DMS114 treated with DMSO at 0.1 percent for 48 hours (cell line): Measurements from ENCODE around the gene SCRN1.

Experiments used
- DNase-seq: peaks from one replicate; lab custom pipeline; 2025; ENCODE audit not compliant: unreplicated experiment; lab: John Stamatoyannopoulos, UW

Gene SCRN1

DNA sequence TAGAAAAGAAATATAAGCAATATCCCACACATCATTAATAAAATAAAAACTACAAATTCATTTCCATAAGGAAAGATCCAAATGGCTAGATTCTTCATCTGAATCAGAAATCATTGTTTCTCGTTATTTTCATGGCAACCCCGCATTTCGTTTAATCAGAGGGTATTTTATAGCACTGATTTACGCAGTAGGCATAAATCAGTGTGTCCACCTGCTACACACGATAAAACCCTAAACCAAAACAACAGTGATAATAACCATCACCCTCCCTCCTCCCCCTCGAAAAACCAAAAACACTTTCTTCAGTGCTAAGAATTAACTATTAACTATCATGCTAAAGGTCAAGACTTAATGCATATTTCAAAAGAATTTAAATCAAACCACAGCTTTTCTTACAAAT is 20.4 kb upstream of the SCRN1 start:
- DNase-seq, result no peak

DNA sequence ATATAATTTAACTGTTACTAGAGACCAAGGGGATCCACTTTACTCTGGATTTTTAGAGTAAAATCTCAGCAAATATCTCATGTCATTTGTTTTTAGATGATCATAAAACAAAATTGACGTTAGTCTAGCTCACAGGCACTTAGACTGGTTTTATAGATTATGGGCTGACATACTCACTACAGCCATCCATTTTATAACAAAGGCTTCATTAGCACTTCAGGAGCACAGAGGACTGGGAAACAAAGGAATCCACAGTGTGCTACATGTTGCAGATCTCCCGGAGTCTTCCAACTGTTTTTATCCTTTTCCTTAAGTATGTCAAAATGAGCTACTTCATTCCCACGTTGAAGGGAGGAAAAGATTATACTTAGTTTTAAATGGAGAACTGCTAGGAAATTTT is 15.9 kb upstream of the SCRN1 start:
- DNase-seq, result no peak

DNA sequence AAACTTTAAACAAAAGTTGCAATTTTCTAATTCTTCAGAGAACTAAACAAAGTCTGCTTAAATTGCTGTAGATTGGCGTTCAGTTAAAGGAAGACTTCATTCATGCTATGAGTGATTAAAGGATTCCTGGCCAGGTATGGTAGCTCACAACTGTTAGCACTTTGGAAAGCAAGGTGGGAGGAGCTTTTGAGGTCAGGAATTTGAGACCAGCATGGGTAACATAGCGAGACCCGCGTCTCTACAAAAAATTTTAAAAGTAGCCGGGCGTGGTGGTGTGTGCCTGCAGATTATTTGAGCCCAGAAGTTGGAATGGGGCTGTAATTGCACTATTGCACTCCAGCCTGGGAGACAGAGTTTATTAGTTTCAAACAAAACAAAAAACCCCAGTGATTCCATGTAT is 13.5 kb upstream of the SCRN1 start:
- DNase-seq, result no peak

DNA sequence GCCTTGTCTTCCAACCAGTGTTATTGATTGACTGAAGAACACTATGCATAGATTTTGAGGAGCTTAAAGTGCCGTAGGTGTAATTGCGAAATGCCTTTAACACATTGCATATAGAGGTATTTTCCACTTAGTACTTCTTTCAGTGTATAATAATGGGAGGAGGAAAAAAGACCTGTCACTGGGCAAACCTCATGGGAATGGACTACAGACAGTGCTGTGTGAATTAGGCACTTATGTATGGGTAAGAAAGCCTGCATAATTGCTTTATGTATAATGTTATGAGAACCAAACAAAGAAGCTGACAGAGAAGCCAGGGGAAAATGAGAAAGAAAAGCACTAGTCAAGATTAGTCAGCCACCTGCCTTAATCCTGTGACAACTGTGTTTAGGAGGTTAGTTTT is 12.4 kb upstream of the SCRN1 start:
- DNase-seq, result no peak

DNA sequence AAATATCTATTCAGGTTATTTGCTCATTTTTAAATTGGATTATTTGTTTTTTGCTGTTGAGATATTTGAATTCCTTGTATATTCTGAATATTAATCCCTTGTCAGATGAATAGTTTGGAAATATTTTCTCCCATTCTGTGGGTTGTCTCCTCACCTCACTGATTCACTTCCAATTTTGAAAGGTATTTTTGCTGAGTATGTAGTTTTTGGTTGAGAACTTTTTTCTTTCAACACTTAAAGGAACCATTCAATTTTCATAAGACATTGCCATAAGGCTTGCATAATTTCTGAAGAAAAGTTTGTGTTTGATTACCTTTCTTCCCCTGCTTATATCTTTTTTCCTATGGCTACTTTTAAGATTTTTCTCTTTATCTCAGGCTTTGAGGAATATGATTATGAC is 8.9 kb upstream of the SCRN1 start:
- no peak for DNase-seq

DNA sequence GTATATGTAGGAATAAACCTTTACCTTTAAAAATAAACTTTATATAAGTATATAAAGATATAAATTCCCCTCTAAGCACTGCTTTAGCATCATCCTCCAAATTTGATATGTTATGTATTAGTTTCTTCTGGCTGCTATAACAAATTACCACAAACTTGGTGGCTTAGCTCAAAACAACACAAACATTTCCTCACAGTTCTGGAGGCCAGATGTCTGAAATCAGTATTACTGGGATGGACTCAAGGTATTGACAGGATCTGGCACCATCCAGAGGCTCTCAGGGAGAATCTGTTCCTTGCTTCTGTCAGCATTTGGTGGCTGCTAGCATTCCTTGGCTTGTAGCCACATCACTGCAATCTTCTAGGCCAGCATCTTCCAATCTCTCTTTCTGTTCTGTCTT is 6.7 kb upstream of the SCRN1 start:
- DNase-seq, result no peak

DNA sequence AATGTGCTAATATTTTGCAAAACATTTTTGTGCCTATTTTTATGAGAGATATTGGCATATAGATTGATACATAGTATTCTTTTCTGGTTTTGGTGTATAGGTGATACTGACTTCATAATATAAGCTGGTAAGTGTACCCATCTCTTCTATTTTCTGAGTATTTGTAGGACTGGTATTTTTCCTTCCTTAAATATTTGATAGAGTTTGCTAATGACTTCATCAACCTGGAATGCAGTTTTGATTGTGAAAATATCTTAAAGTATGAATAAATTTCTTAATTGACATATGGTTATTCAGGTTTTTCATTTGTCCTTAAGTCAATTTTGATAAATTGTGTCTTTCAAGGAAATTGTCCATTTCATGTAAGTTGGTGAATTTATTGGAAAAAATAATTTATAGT is 6.1 kb upstream of the SCRN1 start:
- DNase-seq, result no peak

DNA sequence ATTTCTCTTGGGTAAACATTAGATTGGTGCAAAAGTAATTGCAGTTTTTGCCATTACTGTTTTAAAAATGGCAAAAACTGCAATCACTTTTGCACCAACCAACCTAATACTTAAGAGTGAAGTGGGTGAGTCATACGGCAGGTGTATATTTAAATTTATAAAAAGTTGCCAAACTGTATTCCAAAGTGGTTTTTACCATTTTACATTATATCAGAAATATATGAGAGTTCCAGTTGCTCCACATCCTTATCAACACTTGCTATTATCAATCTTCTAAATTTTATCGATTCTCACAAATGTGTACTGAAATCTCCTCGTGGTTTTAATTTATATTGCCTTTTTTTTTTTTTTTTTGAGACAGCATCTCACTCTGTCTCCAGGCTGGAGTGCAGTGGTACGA is 3.5 kb upstream of the SCRN1 start:
- no peak for DNase-seq

DNA sequence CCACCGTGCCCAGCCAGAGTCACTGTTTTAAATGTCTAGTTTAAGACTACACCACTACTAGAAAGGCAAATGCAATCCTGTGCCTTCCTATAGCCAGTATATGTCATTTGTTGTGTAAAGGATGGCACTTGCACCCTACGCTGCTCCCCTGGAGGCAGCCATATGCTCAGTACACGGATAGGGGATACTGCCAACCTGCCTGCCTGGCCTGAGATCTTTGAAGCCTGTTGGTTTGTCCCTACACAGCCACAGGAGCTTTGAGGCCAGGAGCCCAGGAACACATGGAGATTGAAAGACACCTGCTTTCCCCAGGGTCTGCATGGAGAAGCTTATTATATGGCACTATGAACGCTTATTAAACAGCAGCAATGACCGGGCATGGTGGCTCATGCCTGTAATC is 2.3 kb upstream of the SCRN1 start:
- DNase-seq, result no peak

DNA sequence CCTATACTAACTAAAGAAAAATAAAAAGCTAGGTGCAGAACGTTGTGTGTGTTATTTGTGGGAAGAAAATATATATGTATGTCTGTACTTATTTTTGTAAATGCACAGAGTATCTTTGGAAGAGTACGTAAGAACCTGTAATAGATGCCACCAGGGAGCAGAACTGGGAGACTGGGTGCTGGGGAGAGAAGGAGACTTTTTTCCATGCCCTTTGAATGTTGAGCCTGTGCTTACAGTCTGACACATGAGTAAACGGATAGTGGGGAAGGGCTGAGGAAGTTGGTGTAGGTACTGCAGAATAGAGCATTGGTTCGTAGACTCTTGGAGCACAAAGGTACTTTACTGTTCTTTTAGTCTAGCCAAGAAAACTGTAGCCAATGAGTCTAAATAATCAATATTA is 1.3 kb upstream of the SCRN1 start:
- DNase-seq, result no peak

DNA sequence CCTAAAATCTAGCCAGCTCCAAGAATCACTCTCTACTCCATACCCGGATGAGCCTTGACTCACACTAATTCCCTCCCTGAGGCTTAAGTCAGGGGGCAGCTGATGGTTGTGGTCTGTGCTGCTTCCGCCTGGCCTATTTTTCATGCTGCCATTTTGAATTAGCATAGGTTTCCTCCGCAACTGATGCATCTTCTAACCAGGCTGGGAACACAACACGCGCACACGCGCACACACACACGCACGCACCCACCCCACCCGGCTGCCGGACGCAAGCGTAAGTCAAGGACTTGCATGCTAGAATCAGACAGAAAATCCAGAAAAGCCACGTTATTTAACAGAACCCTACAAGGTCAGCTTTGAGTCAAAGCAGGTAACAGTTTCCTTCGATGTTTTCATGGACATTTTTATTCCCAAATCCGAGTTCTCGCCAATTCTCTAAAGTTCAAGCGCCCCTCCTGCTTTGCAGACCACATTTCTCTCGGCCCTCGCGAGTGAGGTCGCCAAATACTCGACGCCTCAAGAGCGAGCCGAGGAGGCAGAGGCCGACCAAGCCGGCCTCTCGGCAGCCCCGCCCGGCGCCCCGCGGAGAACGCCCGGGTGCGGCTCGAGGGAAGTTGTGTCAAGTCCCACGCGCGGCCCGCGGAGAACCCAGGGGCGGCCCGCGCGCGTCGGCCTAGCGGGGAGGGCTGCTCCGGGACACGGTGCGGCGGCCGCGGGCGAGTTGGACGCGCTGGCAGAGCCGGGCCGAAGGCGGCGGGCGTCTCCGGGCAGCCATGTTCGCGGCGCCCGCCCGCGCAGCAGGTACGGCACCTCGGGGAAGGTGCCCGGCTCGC is 961 bp downstream of the SCRN1 start:
- peak; percentile 40 for DNase-seq

DNA sequence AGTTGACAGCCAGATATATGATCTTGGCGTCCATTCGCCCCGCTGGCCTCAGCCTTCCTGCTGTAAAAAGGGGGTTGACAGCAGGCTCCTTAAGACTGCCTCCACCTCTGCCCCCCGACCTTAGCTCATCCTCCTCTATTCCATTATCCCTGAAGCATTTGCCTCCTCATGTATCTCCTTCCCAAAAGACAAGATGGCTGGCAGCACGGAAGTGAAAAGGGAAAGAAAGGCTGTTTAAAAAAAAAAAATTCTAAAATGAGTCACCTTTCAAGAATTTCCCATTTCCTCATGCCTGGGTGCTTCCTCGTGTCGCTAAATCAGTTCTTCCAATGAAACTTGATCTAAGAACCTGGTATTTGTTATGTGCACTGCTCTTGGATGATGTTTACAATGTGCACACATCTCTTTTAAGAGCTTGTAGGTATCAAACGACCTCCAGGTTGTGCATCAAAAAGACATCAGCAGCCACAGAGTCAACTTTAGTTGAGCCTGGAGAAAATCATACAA is 1.7 kb downstream of the SCRN1 start:
- DNase-seq, result no peak

DNA sequence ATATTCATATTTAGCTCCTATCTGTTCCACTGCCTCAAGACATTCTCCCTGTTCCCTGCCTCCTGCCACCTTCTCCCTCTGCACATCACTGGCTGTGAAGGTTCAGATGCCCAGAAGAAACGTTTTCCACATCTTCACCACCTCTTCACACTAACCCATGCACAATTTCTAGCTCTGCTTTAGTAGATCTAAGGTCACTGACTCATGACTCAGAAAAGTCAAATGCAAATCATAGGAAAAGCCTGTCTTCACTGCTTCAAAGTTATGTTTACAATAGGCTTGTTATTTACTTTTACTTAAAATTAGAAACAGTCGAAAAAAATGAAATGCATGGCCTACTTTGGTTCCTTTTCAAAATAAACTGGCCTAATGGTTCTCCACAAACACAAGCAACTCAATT is 2.5 kb downstream of the SCRN1 start:
- no peak for DNase-seq

DNA sequence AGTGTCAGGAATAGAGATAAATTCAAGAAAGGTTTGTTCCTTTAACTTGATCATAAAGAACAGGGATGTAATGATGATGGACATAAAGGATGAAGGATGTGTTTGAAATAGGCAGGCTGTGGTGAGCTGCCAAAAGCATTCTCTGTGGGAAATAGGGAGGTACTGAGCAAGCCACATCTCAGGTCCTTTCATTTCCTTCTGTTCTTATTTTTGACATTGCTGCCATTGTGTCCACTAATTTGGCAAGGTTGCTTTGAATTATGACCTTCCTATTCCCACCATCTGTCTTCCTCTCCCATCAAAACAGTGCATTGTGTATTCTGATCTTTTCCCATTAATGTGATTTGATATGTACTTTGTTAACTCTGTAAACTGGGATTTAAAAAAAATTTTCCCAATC is 9.4 kb downstream of the SCRN1 start:
- DNase-seq, result no peak

DNA sequence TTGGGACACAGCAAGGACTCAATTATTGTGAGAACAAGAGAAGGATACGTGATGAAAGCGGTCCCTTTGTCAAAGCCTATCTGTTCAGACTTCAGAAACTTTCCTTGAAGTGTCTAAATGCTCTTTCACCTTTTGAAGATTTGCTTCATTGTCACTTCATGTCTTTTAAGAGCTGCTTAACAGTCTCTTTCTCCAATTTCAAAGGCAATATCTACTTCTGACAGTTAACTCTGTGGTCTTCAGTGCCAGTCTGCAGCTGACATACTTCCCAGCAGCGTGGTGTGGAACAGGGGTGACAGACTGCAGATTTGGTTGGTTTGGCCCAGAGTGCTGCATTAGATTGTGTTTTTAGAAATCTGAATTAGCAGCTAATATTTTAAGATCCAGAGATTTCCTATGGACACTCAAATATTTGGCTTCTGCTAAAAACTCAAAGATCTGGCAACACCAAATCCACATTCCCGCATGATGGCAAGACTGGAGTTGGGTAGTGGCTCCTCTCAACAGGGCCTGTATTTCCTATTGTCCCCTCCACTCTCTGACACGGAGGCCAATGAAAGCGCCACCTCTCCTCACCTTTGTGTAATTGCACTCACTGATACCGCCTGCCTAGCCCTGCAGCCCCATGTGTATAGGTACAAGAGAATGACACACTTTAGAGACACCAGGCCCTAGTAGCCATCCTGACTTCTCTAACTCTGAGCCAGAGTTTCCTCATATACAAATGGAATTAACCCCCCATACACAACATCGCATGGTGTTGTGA is 11.5 kb downstream of the SCRN1 start:
- DNase-seq, result no peak

DNA sequence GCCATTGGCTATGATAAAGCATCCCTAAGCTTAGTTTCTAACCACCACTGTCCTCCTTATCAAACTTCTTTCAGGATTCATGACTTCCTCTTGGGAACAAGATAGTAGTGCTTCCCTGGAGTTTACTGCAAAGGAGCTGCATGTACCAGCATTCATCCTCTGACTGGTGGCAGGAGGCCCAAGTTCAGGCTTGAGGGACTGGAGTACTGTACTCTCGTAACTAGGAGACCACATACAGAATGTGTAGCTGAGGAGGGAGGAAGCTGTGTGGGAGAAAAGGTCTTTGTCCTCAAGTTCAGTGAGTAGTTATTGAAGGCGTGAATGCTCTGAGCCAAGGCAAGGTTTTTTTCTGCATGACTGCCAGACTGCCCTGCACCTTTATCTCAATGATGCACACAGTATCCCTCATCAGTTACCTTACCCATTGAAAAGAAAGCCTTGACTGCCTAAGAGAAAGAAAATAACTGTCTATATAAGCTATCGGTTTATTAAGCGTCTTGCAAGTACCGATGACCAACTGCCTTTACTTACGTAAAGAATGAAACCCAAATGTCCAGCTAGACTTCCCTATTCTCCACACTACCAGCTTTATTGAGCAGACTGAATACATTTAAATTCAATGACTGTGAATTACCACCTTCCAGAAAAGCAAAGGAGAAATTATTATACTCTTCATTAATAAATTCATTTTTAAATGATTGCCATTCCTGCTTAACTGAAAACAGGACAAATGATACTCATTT is 12.8 kb downstream of the SCRN1 start:
- no peak for DNase-seq

DNA sequence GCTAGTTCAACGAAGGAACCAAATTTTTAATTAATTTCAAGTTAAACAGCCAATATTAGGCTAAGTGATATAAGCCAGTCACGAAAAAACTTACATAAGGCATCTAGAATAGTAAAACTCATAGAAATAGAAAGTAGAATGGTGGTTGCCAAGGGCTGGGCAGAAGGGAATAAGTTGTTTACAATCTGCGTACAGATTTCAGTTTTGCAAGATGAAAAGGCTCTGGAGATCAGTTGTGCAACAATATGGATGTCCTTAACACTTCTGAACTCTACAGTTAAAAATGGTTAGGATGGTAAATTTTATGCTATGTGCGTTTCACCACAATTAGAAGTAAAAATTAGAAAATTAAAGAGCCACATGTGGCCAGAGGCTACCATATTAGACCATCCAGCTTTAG is 13.3 kb downstream of the SCRN1 start:
- DNase-seq, result no peak

DNA sequence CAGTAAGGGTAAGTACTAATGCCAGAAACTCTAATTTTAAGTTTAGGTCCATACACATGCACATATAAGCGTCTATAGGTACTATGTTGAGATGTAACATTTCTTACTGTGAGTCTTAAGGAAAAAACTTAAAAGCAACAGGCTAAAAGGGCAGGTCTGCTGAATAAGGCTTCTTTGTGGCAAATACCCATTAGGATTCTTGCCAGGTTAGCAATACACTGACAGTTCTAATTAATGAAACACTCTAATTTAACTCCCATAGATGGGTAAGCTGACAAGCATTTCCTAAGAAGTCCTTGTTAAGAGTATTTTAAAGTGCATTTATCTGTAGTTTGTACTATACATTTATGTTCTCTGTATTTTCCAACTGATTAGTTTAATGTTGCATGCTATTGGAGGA is 14.0 kb downstream of the SCRN1 start:
- DNase-seq, result no peak

DNA sequence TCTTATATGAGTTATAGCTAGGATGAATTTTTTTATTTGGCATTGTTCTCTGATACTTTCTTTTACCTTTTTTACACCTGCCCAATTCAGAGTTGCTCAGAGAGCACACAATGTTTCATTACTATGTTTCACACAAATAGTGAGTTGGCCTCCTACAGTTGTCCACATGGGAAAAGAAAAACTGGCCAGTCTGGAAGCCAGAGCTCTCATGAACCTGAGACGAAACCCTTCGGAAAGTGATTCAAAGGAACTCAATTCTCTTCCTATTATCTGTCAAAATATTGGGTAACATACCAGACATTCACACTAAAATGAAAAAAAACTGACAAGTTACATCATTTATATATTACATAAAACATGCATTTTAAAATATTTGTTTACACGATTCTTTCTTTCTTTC is 15.3 kb downstream of the SCRN1 start:
- DNase-seq, result no peak

DNA sequence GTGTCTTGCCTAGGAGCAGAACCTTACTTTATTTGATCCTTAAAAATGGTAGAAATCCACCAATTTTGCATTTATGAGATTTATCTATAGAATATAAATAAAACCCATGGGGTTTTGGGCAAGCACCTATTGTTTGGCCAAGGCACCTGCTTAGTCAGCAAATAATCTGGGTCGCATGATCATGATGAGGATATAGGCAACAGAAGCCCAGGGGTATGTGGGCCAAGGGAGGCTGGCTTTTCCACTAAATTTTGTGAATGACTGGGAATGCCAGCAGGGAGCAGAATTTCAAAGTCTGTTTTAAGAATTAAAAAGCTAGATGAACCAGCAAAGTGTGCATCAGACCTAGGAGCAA is 17.3 kb downstream of the SCRN1 start:
- DNase-seq, result no peak

DNA sequence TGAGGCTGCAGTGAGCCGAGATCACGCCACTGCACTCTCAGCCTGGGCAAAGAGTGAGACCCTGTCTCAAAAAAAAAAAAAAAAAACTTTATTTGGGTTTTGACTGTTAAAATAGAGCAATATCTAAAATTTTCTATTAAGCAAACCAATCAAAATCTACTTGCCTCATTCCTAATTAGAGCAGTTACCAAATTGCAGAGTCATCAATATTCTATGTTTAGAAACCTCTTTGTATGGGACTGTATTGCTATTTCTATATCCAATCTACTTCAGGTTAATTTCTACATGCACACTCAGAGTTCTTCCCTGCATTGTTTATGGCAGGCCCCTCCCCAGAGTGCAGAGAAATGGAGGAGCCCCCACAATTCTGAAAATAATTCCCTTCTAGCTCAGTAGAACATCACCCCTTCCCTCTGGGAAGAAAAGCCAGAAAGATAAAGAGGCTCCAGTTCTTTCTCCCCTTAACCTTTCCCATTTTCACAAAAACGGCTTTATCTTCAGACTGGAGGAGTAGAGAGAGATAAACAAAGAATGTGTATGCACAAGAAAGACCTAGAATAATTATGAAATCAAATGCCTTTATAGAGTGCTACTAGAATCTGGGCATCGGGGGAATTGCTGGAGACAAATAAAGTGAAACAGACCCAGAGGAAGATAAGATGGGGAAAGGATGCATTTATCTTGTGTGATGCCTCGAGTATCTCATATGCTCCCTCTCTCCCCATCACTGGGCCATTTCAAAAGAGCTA is 17.9 kb downstream of the SCRN1 start:
- DNase-seq, result no peak
